Measurements from ENCODE around the gene RNF225.

GRCh38 chr19:58368561-58369360 is 26.7 kb upstream of the RNF225 start:
- TF ChIP-seq POLR2A (IDR thresholded peaks at IDR 0.05; ENCODE audit: low read length) (no peak), GATA1 (IDR thresholded peaks at IDR 0.05; ENCODE audit: low read depth, low read length) (no peak)

Measured in erythroblast (primary cell).